GM18508 (cell line): ENCODE measurements around the gene ORC3.

ENCODE experiments used
- ATAC-seq: cut with Tn5 transposase; IDR thresholded peaks from one replicate; pipeline ENCODE4 v1.9.1; 2021; ENCODE audit warnings: moderate number of reproducible peaks; ENCODE audit not compliant: insufficient read depth, unreplicated experiment

The ORC3 gene

GRCh38 chr6:87714093-87714842 lies 124.3 kb downstream of the ORC3 start:
- peak; percentile 52 for ATAC-seq
